Measurements from ENCODE around the gene VSTM5.

VSTM5 gene

DNA sequence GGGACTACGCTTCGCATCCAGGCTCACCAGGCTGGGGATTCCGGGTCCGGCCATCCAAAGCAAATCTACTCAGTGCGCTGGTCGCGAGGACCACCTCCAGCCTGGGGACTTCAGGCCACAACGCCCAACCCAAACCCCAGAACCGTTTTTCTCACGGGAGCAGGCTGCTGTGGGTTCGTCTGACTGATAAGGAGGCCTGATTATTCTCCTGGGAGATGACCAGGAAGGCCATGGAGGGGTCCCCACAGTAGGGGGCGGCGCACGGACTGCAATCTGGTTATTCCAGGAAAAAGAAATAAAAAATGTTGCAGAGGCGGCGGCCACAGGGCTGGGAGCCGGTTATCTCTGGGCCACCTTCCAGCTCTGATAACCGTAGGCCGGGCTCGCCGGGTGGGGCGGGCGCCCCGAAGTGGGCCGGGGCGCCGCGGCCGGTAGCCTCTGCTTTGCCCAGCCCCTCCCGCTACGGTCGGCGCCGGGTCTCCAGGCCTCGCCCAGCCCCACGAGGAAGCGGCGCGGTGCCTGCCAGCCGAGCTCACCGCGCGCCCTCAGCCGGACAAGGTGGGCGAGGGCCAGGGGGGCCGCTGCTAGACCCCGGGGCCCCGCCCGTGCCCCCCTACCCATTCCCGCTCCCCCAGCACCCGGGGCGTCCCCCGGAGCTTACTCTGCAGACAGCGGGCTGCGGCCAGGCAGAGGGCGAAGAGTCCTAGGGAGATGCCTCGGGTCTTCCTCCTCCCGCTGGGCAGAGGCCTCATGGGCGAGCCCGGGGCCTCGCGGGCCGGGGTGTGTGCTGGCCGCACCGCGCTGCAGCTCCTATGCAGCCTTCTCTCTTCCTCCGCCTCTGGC is 446 bp downstream of the VSTM5 start:
- Mint-ChIP-seq H3K4me1 (no peaks in the 10 kb centered on the region), H3K36me3 (no peaks in the 10 kb centered on the region), H3K4me3 (no peak overlapping the region), H3K9me3 (no peaks in the 10 kb centered on the region), H3K27ac (no peak overlapping the region)
- ATAC-seq (no peak), DNase-seq (ENCODE audit: low spot score in 2 of 2) (no peak)

DNA sequence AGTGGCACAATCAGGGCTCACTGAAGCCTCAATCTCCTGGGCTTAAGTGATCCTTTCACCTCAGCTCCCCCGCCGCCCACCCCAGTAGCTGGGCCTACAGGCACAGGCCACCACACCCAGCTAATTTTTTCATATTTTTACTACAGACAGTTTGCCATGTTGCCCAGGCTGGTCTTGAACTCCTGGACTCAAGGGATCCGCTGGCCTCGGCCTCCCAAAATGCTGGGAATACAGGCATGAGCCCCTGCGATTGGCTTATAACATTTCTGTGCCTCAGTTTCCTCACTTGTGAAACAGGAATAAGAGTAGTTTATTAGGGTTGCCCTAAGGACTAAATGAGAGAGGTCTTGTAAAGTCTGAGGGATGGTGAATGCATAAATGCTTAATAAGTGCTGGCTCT is 1.2 kb downstream of the VSTM5 start:
- H3K4me3 Mint-ChIP-seq, result no peak overlapping the region
- no peak for DNase-seq (ENCODE audit: low spot score in 2 of 2)
- ATAC-seq, result no peak
- no peaks in the 10 kb centered on the region for H3K9me3 Mint-ChIP-seq
- peaks cover 4% of the 10 kb centered on the region for H3K4me1 Mint-ChIP-seq
- no peak overlapping the region for H3K27ac Mint-ChIP-seq
- H3K36me3 Mint-ChIP-seq, result no peaks in the 10 kb centered on the region

DNA sequence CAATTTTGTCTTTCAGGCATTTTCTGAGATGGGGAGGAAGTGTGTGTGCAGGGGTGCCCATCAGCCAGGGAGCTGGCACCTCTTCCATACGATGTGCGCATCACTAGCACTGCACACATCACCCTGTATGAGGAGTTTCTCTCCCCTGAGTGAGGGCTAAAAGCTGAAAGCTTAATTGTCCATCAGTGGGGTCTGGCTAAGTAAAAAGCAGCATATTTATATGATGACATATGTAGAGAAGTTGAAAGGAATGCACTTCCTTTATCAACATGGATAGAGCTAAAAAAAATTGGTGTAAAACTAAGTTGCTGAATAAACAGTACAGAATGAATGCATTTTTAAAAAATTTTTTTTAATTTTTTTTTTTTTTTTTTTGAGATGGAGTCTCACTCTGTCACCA is 4.0 kb downstream of the VSTM5 start:
- ATAC-seq (no peak), DNase-seq (ENCODE audit: low spot score in 2 of 2) (no peak)
- H3K9me3 Mint-ChIP-seq, result no peaks in the 10 kb centered on the region
- H3K4me3 Mint-ChIP-seq, result no peak overlapping the region
- H3K36me3 Mint-ChIP-seq, result no peaks in the 10 kb centered on the region
- peaks cover 4% of the 10 kb centered on the region for H3K4me1 Mint-ChIP-seq
- H3K27ac Mint-ChIP-seq, result no peak overlapping the region

DNA sequence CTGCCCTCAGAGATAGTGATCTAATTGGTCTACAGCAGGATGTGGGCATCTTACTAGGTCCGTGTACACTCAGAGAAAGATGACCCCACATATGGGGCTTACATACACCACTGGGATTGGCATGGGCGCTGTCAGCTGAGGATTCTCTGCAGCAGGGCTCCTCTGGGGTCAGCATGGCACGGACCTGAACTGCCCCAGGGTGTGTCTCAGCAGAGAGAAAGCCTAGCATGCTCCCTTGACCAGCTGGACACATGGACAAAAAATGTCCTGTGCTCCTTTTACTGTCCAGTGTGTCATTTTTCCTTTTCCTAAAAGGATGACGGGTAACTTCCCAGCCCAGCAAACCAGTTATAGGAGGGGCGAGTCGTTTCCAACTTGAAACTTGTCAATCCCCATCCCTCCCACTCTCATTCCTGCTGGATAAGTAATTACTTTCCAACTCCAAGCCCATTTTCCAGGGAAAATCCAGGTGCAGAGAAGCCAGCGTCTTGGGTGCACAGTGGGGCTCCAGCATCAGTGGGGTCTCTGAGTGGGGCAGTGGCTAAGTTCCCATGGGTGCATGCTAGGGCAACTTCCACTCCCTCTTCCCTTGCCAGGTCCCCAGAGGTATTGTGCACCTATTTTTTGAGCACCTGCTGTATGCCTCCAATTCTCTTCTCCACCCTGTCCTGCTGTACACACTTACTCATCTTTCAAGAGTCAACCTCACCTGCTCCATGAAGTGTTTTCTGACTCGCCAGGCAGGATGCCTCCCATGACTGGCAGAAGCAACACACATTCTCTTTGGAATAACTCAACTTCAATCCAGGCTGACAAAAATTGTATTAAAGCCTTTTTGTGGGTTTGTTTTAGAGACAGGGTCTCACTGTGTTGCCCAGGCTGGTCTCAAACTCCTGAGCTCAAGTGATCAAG is 5.0 kb downstream of the VSTM5 start:
- DNase-seq (ENCODE audit: low spot score in 2 of 2), result no peak
- ATAC-seq, result no peak
- Mint-ChIP-seq H3K4me3 (no peak overlapping the region), H3K9me3 (no peaks in the 10 kb centered on the region), H3K4me1 (peaks cover 4% of the 10 kb centered on the region), H3K36me3 (no peaks in the 10 kb centered on the region), H3K27ac (no peak overlapping the region)

DNA sequence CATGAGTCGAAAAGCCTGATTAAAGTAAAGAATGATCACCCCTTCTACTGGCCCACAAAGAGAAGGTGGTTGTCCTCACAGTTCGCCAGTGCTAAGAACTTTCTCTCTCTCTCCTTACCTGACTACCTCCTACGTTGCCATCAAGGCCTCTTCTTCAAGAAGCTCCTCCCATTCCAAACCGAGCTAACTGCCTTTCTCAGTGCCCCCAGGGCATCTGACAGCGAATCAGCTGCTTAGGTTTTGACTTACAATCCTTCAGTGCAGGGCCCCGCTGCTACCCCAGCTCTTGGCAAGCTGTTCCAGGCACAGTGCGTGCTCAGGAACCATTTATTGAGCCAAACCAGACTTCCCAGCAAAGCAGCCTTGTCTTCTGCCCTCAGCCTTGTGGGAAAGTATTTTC is 5.8 kb downstream of the VSTM5 start:
- H3K27ac Mint-ChIP-seq, result no peak overlapping the region
- DNase-seq (ENCODE audit: low spot score in 2 of 2) (no peak), ATAC-seq (no peak)
- no peaks in the 10 kb centered on the region for H3K9me3 Mint-ChIP-seq
- no peaks in the 10 kb centered on the region for H3K36me3 Mint-ChIP-seq
- H3K4me1 Mint-ChIP-seq, result peaks cover 4% of the 10 kb centered on the region
- no peak overlapping the region for H3K4me3 Mint-ChIP-seq

DNA sequence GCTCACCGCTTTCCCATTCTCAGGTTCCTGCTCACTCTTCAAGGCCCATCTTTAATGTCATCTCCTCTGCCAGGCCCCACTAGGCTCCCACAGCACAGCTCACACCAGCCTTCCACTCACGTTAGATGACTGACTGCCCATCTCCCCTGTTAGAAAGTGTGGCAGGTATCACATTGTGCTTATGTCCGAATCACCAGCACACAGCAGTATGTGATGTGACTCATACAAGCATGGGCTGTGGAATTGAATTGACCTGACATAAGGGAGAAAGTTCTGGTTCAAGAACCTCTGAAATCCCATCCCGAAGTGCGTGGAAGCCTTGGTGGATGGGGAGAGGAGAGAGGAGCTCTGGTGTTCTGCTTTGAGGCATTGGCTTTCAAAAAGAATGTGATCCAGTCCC is 6.5 kb downstream of the VSTM5 start:
- peaks cover 4% of the 10 kb centered on the region for H3K4me1 Mint-ChIP-seq
- no peak for ATAC-seq
- H3K36me3 Mint-ChIP-seq, result no peaks in the 10 kb centered on the region
- H3K9me3 Mint-ChIP-seq, result no peaks in the 10 kb centered on the region
- H3K27ac Mint-ChIP-seq, result no peak overlapping the region
- no peak for DNase-seq (ENCODE audit: low spot score in 2 of 2)
- H3K4me3 Mint-ChIP-seq, result no peak overlapping the region

DNA sequence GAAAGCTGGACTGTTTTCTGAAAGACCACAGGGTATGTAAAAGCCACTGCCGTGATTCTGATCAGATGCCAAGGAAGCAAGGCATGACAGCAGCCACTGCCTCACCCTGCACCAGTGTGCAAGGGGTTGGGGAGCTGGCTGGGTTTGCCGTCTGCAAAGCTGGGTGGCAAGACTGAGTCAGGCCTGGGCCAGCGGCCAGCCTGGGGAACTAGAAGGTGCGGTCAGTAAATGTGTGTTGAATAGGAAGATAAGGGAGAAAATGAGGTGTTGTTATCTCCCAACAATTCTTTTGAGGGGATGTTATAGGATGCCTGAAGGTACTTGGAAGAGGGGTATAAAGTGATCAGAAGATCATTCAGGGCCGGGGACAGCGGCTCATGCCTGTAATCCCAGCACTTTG is 8.0 kb downstream of the VSTM5 start:
- no peak overlapping the region for H3K27ac Mint-ChIP-seq
- no peak for DNase-seq (ENCODE audit: low spot score in 2 of 2)

DNA sequence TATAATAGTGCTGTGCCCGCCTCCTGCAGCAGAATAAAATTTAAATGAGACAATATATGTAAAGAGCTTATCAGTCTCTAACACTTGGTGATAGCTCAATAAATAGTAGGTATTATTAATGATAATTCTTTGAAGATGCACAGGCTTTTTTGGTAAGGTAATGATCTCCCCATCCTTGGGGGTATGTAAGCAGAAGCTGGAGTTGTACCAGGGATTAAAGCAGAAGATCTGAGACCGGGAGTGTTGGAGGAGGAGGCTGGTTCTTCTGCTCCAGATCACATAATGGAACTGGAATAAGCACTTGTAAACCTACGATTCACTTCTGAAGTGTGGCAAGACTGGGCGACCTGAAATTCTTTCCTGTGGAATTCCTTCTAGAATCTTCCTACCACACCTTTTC is 8.4 kb downstream of the VSTM5 start:
- H3K9me3 Mint-ChIP-seq, result no peaks in the 10 kb centered on the region
- H3K27ac Mint-ChIP-seq, result no peak overlapping the region
- peaks cover 4% of the 10 kb centered on the region for H3K4me1 Mint-ChIP-seq
- no peaks in the 10 kb centered on the region for H3K36me3 Mint-ChIP-seq
- ATAC-seq, result no peak
- DNase-seq (ENCODE audit: low spot score in 2 of 2), result no peak
- no peak overlapping the region for H3K4me3 Mint-ChIP-seq

More for the DNA sequence above, 8.0 kb downstream of the VSTM5 start:
- no peaks in the 10 kb centered on the region for H3K36me3 Mint-ChIP-seq
- H3K4me3 Mint-ChIP-seq, result no peak overlapping the region
- no peak for ATAC-seq
- H3K9me3 Mint-ChIP-seq, result no peaks in the 10 kb centered on the region
- H3K4me1 Mint-ChIP-seq, result peaks cover 4% of the 10 kb centered on the region

DNA sequence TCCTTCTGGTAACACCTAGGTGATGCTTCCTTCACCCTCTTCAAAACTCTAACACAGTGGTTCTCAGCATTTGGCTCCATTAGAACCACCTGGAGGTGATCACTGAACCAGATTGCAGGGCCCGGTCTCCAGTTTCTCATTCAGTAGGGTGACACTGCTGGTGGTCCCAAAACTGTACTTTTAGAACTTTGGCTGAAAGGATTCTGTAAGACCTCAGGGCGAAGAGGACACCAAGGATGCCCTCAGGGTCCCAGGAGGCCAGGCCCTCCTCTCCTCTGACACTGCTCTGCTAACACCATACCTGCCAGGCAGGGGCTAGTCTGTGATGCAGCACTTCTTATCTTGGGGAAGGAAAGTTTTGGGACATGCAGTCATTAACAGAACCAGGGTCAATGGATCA is 9.0 kb downstream of the VSTM5 start:
- H3K27ac Mint-ChIP-seq, result no peak overlapping the region
- no peak for ATAC-seq

DNA sequence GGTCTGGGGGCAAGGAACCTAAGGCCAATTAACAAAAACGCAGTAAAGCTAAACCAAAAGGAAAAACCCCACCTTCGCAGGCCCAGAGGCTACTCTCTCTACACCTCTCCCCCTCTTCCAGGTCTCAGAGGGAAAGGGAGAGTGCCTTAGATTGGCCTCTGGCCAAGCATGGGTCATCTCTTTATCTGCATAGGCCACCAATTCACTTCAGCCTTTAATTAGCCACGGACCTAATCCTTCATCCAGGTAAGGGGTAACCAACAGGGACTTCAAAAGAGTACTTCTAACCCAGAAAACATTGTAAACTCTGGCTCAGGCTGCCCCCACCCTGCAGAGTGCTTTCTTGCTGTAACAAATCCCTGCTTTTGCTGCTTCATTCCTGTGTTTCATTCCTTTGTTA is 9.4 kb downstream of the VSTM5 start:
- H3K9me3 Mint-ChIP-seq, result no peaks in the 10 kb centered on the region
- no peak overlapping the region for H3K27ac Mint-ChIP-seq
- no peak for ATAC-seq
- peaks cover 4% of the 10 kb centered on the region for H3K4me1 Mint-ChIP-seq
- H3K36me3 Mint-ChIP-seq, result no peaks in the 10 kb centered on the region
- no peak overlapping the region for H3K4me3 Mint-ChIP-seq
- no peak for DNase-seq (ENCODE audit: low spot score in 2 of 2)

More for the DNA sequence above, 9.0 kb downstream of the VSTM5 start:
- no peak for DNase-seq (ENCODE audit: low spot score in 2 of 2)
- H3K4me1 Mint-ChIP-seq, result peaks cover 4% of the 10 kb centered on the region
- no peaks in the 10 kb centered on the region for H3K36me3 Mint-ChIP-seq
- no peak overlapping the region for H3K4me3 Mint-ChIP-seq
- no peaks in the 10 kb centered on the region for H3K9me3 Mint-ChIP-seq

DNA sequence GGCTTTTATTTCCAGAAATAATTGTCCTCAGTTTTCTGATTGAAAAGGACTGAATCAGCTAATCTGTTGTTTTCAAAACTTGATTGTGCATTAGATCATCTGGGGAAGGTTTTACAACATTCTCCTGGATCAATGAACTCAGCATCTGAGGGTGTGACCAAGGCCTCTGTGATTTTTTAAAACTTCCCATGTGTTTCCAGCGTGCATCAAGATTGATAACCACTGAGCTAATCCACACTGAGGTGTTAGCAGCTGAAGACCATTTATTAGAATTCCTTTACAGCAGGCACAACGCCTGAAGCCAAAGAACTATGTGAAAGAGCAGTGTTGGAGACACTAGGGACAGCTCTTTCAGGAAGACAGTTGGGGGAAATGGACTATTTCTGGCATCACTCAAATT is 10.2 kb downstream of the VSTM5 start:
- Mint-ChIP-seq H3K9me3 (no peaks in the 10 kb centered on the region), H3K27ac (no peak overlapping the region), H3K4me3 (no peak overlapping the region), H3K4me1 (peaks cover 4% of the 10 kb centered on the region), H3K36me3 (no peaks in the 10 kb centered on the region)
- ATAC-seq (no peak), DNase-seq (ENCODE audit: low spot score in 2 of 2) (no peak)

DNA sequence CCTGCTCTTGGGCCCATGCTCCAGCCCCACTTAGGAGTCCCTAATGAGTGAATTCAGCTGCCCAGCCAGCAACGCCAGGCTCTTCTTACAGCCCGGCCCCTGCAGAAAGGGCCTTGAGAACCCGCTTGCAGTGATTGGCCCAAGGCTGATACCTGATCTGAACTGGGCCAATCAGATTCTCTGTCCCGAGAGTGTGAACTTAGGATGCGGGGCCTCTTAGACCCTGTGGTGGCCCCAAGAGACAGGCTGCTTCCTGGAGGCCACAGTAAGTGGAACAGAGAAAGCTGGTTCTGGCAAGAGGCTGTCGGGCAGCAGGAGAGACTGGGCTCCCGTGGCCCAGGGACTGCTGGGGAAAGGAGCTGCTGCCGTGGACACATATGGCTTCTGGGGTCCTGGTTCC is 11.5 kb downstream of the VSTM5 start:
- no peak for ATAC-seq
- no peak overlapping the region for H3K27ac Mint-ChIP-seq
- no peaks in the 10 kb centered on the region for H3K36me3 Mint-ChIP-seq
- H3K9me3 Mint-ChIP-seq, result no peaks in the 10 kb centered on the region
- no peak for DNase-seq (ENCODE audit: low spot score in 2 of 2)
- H3K4me1 Mint-ChIP-seq, result no peaks in the 10 kb centered on the region
- no peak overlapping the region for H3K4me3 Mint-ChIP-seq

DNA sequence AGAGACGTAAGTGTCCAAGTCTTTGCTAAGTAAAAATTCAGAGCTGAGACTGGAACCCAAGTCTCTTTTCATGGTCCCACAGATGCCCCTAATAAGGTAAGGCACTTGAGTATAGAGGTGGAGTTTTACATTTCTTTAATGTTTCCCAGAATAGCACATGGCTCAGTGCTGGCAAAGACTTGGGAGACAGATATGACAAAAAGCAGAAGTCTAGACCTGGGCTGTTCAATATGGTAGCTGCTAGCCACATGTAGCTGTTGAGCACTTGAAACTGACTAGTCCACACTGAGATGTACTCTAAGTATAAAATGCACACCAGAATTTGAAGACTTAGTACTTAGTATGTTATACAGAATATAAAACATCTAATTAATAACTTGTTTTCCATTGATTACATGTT is 17.6 kb downstream of the VSTM5 start:
- Mint-ChIP-seq H3K36me3 (no peaks in the 10 kb centered on the region), H3K4me3 (no peak overlapping the region), H3K9me3 (no peaks in the 10 kb centered on the region), H3K4me1 (no peaks in the 10 kb centered on the region), H3K27ac (no peak overlapping the region)
- no peak for DNase-seq (ENCODE audit: low spot score in 2 of 2)
- no peak for ATAC-seq

DNA sequence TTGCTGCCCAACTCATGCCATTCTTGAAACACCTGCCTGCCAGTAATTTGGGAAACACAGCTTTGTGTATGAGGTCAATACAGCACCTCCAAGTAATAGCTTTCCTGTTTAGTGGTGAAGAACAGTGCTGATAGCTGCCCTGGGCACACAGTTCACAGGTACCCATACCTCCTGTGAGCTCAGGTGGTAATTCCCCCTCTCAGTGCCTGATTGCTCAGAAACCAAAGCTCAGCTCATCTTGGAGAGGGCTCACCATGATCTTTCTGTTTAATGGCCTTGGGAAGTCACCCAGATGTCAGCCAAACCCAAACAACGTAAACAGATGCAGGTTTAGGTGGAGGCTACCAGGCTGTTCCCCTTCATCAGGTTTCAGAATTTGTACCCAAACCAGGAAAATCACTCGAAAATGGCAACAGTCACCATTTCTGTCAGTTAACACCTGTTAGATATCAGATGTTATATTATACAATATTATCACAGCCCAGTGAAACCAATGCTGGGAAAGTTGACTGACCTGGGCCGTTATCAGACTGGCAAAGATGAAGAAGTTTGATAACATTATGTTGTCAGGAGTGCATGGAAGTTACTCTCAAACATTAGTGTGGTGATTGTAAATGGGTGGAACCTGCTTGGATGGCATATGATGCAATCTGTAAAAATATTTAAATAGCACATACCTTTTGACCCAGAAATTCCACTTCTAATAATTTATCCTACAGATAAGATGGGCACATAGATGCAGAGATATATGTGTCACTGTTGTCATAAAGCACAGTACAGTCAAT is 18.9 kb downstream of the VSTM5 start:
- H3K36me3 Mint-ChIP-seq, result no peaks in the 10 kb centered on the region
- no peak overlapping the region for H3K4me3 Mint-ChIP-seq
- H3K4me1 Mint-ChIP-seq, result no peaks in the 10 kb centered on the region
- H3K9me3 Mint-ChIP-seq, result no peaks in the 10 kb centered on the region
- DNase-seq (ENCODE audit: low spot score in 2 of 2), result no peak
- ATAC-seq, result no peak
- no peak overlapping the region for H3K27ac Mint-ChIP-seq

DNA sequence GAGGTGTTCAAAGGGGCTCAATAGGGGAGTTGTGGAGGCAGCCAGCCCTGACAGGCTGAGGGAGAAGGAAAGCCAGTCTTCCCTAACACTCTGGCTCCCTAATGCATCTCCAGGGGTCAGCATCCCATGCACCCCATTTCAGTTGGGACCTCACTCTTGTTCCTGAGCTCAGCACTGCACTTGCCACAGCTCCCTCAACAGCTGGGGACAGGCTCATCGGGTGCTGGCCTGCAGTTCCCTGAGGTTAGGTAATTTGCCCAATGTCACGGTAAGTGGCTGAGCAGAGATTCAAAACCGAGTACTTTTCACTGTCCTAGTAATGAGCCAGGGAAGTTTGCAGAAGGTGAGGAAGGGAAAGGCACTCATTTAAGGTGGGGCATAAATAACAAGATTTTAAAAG is 20.8 kb downstream of the VSTM5 start:
- Mint-ChIP-seq H3K4me3 (no peak overlapping the region), H3K36me3 (no peaks in the 10 kb centered on the region), H3K9me3 (no peaks in the 10 kb centered on the region), H3K4me1 (no peaks in the 10 kb centered on the region), H3K27ac (no peak overlapping the region)
- DNase-seq (ENCODE audit: low spot score in 2 of 2) (no peak), ATAC-seq (no peak)
